ENCODE data around the gene UBAP2L. TPM values are rescaled to one million over a fixed set of nuclear protein-coding genes. Genes with fewer than 3 reads are reported as not detected.
"Not testable (repeated sequence)": the region's sequence is repeated elsewhere in the genome, so short reads cannot be mapped to it uniquely, and the experiment has no call there.

Gene UBAP2L
- total RNA-seq, 4 donors from 2014 or later = 57.8 to 102 (median 88.8) TPM

DNA sequence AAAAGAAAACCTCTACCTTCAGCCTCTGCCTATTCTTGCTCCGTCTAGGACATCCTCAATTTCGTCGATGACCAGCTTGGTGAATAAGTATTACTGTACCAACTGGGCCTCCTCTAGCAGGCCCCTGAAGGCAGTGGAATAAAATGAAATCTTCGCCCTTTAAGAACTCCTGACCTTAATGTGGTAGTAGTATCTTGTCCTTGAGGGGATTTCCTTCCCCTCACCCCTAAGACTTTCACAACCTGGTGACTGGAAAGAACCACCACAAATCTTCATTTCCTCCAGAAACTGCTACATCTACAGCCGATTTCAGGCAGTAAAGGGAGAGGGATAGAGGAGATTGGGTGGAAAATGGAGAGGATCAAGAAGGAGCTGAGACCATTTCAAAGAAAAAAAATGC lies 50.1 kb downstream of the UBAP2L start:
- Histone ChIP-seq H3K4me1 (peaks cover 6 to 10% of the 10 kb centered on the region in 2 donors), H3K36me3 (peaks cover 30 to 35% of the 10 kb centered on the region in 2 donors), H3K27ac (no peak overlapping the region), H3K4me3 (replicated peaks in 1 of 3) (no peak overlapping the region), H3K27me3 (no peaks in the 10 kb centered on the region), H3K9me3 (no peaks in the 10 kb centered on the region)
- 90 to 95% methylated on average over 5 of the region's 5 CpGs for WGBS, 2 donors
- no peak for DNase-seq
- TF ChIP-seq POLR2A (IDR thresholded peaks at IDR 0.05) = no peak
- TF ChIP-seq, protein P1, sequence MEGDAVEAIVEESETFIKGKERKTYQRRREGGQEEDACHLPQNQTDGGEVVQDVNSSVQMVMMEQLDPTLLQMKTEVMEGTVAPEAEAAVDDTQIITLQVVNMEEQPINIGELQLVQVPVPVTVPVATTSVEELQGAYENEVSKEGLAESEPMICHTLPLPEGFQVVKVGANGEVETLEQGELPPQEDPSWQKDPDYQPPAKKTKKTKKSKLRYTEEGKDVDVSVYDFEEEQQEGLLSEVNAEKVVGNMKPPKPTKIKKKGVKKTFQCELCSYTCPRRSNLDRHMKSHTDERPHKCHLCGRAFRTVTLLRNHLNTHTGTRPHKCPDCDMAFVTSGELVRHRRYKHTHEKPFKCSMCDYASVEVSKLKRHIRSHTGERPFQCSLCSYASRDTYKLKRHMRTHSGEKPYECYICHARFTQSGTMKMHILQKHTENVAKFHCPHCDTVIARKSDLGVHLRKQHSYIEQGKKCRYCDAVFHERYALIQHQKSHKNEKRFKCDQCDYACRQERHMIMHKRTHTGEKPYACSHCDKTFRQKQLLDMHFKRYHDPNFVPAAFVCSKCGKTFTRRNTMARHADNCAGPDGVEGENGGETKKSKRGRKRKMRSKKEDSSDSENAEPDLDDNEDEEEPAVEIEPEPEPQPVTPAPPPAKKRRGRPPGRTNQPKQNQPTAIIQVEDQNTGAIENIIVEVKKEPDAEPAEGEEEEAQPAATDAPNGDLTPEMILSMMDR (IDR thresholded peaks at IDR 0.05) = no peak
- intact Hi-C loops (cut with DNase I) = no loop called here

DNA sequence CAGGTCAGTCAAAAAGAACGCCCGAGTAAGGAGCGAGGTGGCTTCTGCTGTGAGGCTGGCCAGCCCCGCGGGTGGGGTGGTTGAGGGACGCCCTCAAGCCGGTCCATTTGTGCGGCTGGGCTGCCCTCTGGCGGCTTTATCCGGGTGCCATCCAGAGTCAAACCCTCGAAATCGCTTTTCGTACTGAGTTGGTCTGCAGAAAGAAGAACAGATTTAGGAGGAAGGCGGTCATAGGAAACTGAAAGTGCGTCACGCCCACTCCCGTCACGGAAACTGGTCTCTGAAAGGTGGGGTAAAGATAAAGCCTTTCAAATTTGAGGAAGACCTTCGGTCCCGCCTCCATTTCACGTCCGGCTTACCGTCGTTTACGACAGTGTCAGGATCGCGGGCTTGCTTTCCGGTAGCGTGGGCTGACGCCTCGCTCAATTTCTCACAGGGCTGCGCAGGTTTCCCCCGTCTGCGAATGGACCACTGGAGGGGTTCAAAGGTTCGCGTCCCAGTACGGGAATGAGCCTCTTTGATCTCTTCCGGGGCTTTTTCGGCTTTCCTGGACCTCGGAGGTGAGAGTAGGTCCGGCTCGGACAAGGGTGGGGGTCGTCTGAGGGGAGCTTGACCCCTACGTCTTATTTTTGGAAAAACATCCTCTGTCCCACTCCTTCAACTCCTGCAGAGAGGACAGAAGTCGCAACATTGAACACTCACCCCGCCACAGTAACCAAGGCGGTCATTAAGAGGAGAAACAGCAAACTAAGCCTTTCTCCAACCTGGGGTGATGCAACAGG lies 51.7 kb downstream of the UBAP2L start, which contains the start of gene HAX1:
Gene HAX1, plus strand, starts transcription at position 413 of the 782 bp plus-strand sequence. Its CDS starts 95 bp downstream, at position 508.
- DNase-seq = peak; percentile 93 to 94
- no peaks in the 10 kb centered on the region for H3K27me3 ChIP-seq
- peak within 1 kb of the TSS; percentile 56 to 94 (median 65) for H3K4me3 ChIP-seq (replicated peaks in 1 of 3)
- peak within 1 kb of the TSS; percentile 77 to 97 (median 85) for H3K27ac ChIP-seq
- WGBS, 2 donors = 0 to 1% methylated on average over 46 to 47 of the region's 47 CpGs
- TF ChIP-seq, protein P1 (IDR thresholded peaks at IDR 0.05) = peak; percentile 24 to 84 (median 70)
- peak in 1 of 2 donors; percentile 66 for TF ChIP-seq POLR2A (IDR thresholded peaks at IDR 0.05)
- H3K9me3 ChIP-seq = no peaks in the 10 kb centered on the region
- H3K36me3 ChIP-seq = peaks cover 30% of the 10 kb centered on the region in 2 donors
- peaks cover 6 to 10% of the 10 kb centered on the region in 2 donors for H3K4me1 ChIP-seq
- intact Hi-C loops (cut with DNase I) = no loop called here

DNA sequence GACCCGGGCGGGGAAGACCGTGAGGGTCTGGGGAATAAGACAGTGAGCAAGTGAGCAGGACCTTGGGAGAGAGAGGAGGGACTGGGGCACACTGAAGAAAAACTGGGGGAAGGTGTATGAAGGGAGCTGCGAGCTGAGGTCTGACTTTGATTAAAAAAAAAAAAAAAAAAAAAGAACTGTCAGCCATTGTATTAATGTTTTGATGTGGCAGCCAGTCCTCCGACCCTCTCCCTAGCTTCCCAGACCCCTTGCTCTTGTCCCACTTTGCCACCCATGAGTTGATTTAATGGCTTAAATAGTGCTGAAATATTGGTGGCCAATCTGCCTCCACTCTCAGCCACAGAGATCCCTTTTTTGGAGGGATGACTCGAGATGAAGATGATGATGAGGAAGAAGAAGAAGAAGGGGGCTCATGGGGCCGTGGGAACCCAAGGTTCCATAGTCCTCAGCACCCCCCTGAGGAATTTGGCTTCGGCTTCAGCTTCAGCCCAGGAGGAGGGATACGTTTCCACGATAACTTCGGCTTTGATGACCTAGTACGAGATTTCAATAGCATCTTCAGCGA lies 52.3 kb downstream of the UBAP2L start:
- H3K9me3 ChIP-seq = no peaks in the 10 kb centered on the region
- peaks cover 6 to 10% of the 10 kb centered on the region in 2 donors for H3K4me1 ChIP-seq
- intact Hi-C loops (cut with DNase I) = no loop called here
- 43 to 48% methylated on average over 13 of the region's 13 CpGs for WGBS, 2 donors
- TF ChIP-seq, protein P1 (IDR thresholded peaks at IDR 0.05) = no peak
- no peak for TF ChIP-seq POLR2A (IDR thresholded peaks at IDR 0.05)
- H3K27me3 ChIP-seq = no peaks in the 10 kb centered on the region
- no peak for DNase-seq
- H3K27ac ChIP-seq = peak overlapping the region; percentile 77 to 97 (median 85)
- H3K4me3 ChIP-seq (replicated peaks in 1 of 3) = peak overlapping the region; percentile 56 to 94 (median 65)
- peaks cover 29 to 30% of the 10 kb centered on the region in 2 donors for H3K36me3 ChIP-seq

DNA sequence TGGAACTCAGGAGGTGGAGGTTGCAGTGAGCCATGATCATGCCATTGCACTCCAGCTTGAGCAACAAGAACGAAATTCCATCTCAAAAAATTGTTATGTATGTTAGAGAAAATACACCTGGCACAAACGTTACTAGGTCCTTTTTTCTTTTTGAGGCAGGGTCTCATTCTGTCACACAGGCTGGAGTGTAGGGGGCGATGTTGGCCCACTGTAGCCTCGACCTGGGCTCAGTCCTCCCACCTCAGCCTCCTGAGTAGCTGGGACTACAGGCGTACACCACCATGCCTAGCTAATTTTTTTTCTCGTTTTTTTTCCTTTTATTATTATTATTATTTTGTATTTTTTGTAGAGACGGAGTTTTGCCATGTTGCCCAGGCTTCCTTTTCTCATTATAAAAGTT lies 56.0 kb downstream of the UBAP2L start:
- Histone ChIP-seq H3K4me3 (replicated peaks in 1 of 3) (no peak overlapping the region), H3K9me3 (no peaks in the 10 kb centered on the region), H3K27me3 (no peaks in the 10 kb centered on the region), H3K36me3 (peaks cover 7 to 8% of the 10 kb centered on the region in 2 donors), H3K27ac (no peak overlapping the region), H3K4me1 (peaks cover 6 to 10% of the 10 kb centered on the region in 2 donors)
- no peak for DNase-seq
- intact Hi-C loops (cut with DNase I) = no loop called here
- no peak for TF ChIP-seq POLR2A (IDR thresholded peaks at IDR 0.05)
- TF ChIP-seq, protein P1 (IDR thresholded peaks at IDR 0.05) = no peak
- 86 to 90% methylated on average over 7 of the region's 7 CpGs for WGBS, 2 donors

DNA sequence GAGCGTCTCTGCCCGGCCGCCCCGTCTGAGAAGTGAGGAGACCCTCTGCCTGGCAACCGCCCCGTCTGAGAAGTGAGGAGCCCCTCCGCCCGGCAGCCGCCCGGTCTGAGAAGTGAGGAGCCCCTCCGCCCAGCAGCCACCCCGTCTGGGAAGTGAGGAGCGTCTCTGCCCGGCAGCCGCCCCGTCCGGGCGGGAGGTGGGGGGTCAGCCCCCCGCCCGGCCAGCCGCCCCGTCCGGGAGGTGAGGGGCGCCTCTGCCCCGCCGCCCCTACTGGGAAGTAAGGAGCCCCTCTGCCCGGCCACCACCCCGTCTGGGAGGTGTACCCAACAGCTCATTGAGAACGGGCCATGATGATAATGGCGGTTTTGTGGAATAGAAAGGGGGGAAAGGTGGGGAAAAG lies 66.8 kb downstream of the UBAP2L start:
- H3K36me3 ChIP-seq; DNase-seq; H3K9me3 ChIP-seq; H3K4me3 ChIP-seq (replicated peaks in 1 of 3); intact Hi-C loops (cut with DNase I); H3K27me3 ChIP-seq; H3K27ac ChIP-seq; H3K4me1 ChIP-seq: not testable (repeated sequence)
- WGBS, 2 donors = 90% methylated on average over 9 of the region's 30 CpGs; no CpG with 5 or more reads in 1 of the 2 donors

All from thyroid gland (tissue), 4 donors.